ENCODE data around the gene FGD5. TPM values are rescaled to one million over a fixed set of nuclear protein-coding genes. Genes with fewer than 3 reads are reported as not detected.

FGD5 gene
- total RNA-seq, 2 donors from 2014 or later: 15.3 to 17.0 TPM

GRCh38 chr3:14853271-14853951 lies 34.6 kb downstream of the FGD5 start:
- Mint-ChIP-seq H3K4me1 (peaks cover 10% of the 10 kb centered on the region), H3K36me3 (ENCODE audit: low read depth) (no peaks in the 10 kb centered on the region), H3K9me3 (peaks cover 13% of the 10 kb centered on the region), H3K4me3 (no peak overlapping the region), H3K27me3 (ENCODE audit: insufficient read depth) (no peaks in the 10 kb centered on the region), H3K27ac (no peak overlapping the region)
- WGBS, 2 experiments (ENCODE audit: insufficient coverage in 1 of 2, insufficient read length in 1 of 2): 64 to 81% methylated on average over 6 to 15 of the region's 15 CpGs
- no peak for TF ChIP-seq CTCF (conservative IDR thresholded peaks at IDR 0.05)
- Histone ChIP-seq H3K9ac (ENCODE audit: extremely low read depth, low read length, poor library complexity, severe bottlenecking) (no peak overlapping the region), H3K4me1 (ENCODE audit: control insufficient read depth, insufficient read depth, low read length) (no peaks in the 10 kb centered on the region), H3K27ac (ENCODE audit: low read depth, low read length) (no peak overlapping the region), H3K27me3 (ENCODE audit: control insufficient read depth, insufficient read depth, low read length, poor library complexity, severe bottlenecking) (no peaks in the 10 kb centered on the region), H3K9me3 (ENCODE audit: control insufficient read depth, low read length) (no peaks in the 10 kb centered on the region), H3K4me3 (ENCODE audit: low read length) (no peak overlapping the region), H3K36me3 (ENCODE audit: control insufficient read depth, insufficient read depth, low read length) (no peaks in the 10 kb centered on the region)
- DNase-seq: peak; percentile 66

DNA sequence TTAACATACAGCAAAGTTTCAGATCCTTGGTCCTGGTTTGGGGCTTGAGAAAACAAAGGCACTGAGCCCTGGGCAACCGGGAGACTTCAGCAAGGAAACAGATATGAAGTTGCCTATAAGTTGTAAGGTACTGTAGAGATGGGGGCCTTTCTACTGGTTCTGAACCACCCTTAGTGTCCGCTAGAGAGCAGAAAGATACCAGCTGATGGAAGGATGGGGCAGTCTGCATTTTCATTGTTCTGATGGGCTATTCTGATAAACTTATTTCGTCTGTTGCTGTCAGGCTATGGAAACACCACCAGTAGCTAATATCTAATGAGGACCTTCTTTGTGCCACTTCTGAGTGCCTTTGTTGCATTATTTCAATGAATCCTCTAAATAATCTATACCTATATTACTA lies 38.7 kb downstream of the FGD5 start:
- Histone ChIP-seq H3K27me3 (ENCODE audit: control insufficient read depth, insufficient read depth, low read length, poor library complexity, severe bottlenecking) (no peaks in the 10 kb centered on the region), H3K4me3 (ENCODE audit: low read length) (no peak overlapping the region), H3K4me1 (ENCODE audit: control insufficient read depth, insufficient read depth, low read length) (no peaks in the 10 kb centered on the region), H3K9me3 (ENCODE audit: control insufficient read depth, low read length) (no peaks in the 10 kb centered on the region), H3K36me3 (ENCODE audit: control insufficient read depth, insufficient read depth, low read length) (no peaks in the 10 kb centered on the region), H3K9ac (ENCODE audit: extremely low read depth, low read length, poor library complexity, severe bottlenecking) (no peak overlapping the region), H3K27ac (ENCODE audit: low read depth, low read length) (no peak overlapping the region)
- H3K4me1 Mint-ChIP-seq: peaks cover 12% of the 10 kb centered on the region
- peak; percentile 59 for TF ChIP-seq CTCF (conservative IDR thresholded peaks at IDR 0.05)
- no peak overlapping the region for H3K27ac Mint-ChIP-seq
- no peaks in the 10 kb centered on the region for H3K36me3 Mint-ChIP-seq (ENCODE audit: low read depth)
- H3K4me3 Mint-ChIP-seq: no peak overlapping the region
- no peak for DNase-seq
- 57 to 72% methylated on average over 2 to 3 of the region's 3 CpGs for WGBS, 2 experiments (ENCODE audit: insufficient coverage in 1 of 2, insufficient read length in 1 of 2)
- H3K27me3 Mint-ChIP-seq (ENCODE audit: insufficient read depth): no peaks in the 10 kb centered on the region
- peaks cover 13% of the 10 kb centered on the region for H3K9me3 Mint-ChIP-seq

DNA sequence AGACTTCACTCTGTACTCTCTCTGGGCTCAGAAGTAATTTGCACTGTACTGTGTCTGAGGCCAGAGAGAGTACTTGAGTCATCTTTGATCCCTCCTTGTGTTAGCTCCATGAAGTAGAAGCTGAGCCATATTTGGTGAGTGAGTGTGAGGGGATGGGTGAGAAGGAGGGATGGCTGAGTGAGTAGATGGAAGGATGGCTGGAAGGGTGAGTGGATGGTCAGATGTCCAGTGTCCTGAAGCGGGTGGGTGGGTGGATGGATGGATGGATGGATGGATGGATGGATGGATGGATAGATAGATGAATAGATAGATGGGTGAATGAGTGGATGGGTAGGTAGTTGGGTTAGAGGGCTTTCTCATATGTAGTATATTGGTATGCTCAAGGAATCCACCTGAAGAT lies 39.3 kb downstream of the FGD5 start:
- no peak overlapping the region for H3K4me3 Mint-ChIP-seq
- Histone ChIP-seq H3K4me1 (ENCODE audit: control insufficient read depth, insufficient read depth, low read length) (no peaks in the 10 kb centered on the region), H3K9me3 (ENCODE audit: control insufficient read depth, low read length) (no peaks in the 10 kb centered on the region), H3K36me3 (ENCODE audit: control insufficient read depth, insufficient read depth, low read length) (no peaks in the 10 kb centered on the region), H3K27me3 (ENCODE audit: control insufficient read depth, insufficient read depth, low read length, poor library complexity, severe bottlenecking) (no peaks in the 10 kb centered on the region), H3K27ac (ENCODE audit: low read depth, low read length) (no peak overlapping the region), H3K4me3 (ENCODE audit: low read length) (no peak overlapping the region), H3K9ac (ENCODE audit: extremely low read depth, low read length, poor library complexity, severe bottlenecking) (no peak overlapping the region)
- H3K36me3 Mint-ChIP-seq (ENCODE audit: low read depth): no peaks in the 10 kb centered on the region
- WGBS, 2 experiments (ENCODE audit: insufficient coverage in 1 of 2, insufficient read length in 1 of 2): 77% methylated on average over 1 of the region's 1 CpG; no CpG with 5 or more reads in 1 of the 2 experiments
- TF ChIP-seq CTCF (conservative IDR thresholded peaks at IDR 0.05): no peak
- peaks cover 13% of the 10 kb centered on the region for H3K9me3 Mint-ChIP-seq
- H3K27ac Mint-ChIP-seq: no peak overlapping the region
- DNase-seq: no peak
- no peaks in the 10 kb centered on the region for H3K27me3 Mint-ChIP-seq (ENCODE audit: insufficient read depth)
- peaks cover 13% of the 10 kb centered on the region for H3K4me1 Mint-ChIP-seq
